ENCODE data around the gene MYO1B.

MYO1B gene

GRCh38 chr2:191369034-191369433 is 123.8 kb downstream of the MYO1B start:
- peak in 1 of 6 experiments; percentile 1 for DNase-seq

- no peak for DNase-seq
Observed at GRCh38 chr2:191374366-191374765, 129.2 kb downstream of the MYO1B start.

- no peak for DNase-seq
Observed at GRCh38 chr2:191374939-191375338, 129.7 kb downstream of the MYO1B start.

- DNase-seq: no peak
Observed at GRCh38 chr2:191376981-191377629, 131.9 kb downstream of the MYO1B start.

- no peak for DNase-seq
Observed at GRCh38 chr2:191379375-191379774, 134.2 kb downstream of the MYO1B start.

- no peak for DNase-seq
Observed at GRCh38 chr2:191382801-191383200, 137.6 kb downstream of the MYO1B start.

GRCh38 chr2:191383486-191383885 is 138.3 kb downstream of the MYO1B start:
- no peak for DNase-seq

GRCh38 chr2:191384829-191385228 is 139.6 kb downstream of the MYO1B start:
- DNase-seq: no peak

- DNase-seq: no peak
Observed at GRCh38 chr2:191385416-191386160, 140.4 kb downstream of the MYO1B start.

- DNase-seq: no peak
Observed at GRCh38 chr2:191386938-191387536, 141.8 kb downstream of the MYO1B start.

GRCh38 chr2:191389288-191389687 is 144.1 kb downstream of the MYO1B start:
- DNase-seq: no peak

- DNase-seq: no peak
Observed at GRCh38 chr2:191391171-191391570, 146.0 kb downstream of the MYO1B start.

- no peak for DNase-seq
Observed at GRCh38 chr2:191394043-191394442, 148.8 kb downstream of the MYO1B start.

- no peak for DNase-seq
Observed at GRCh38 chr2:191396794-191397193, 151.6 kb downstream of the MYO1B start.

GRCh38 chr2:191399601-191400000 is 154.4 kb downstream of the MYO1B start:
- DNase-seq: no peak

- DNase-seq: no peak
Observed at GRCh38 chr2:191401287-191401686, 156.1 kb downstream of the MYO1B start.

- no peak for DNase-seq
Observed at GRCh38 chr2:191402966-191403565, 157.9 kb downstream of the MYO1B start.

- DNase-seq: no peak
Observed at GRCh38 chr2:191404568-191404991, 159.4 kb downstream of the MYO1B start.

- DNase-seq: no peak
Observed at GRCh38 chr2:191405546-191405945, 160.3 kb downstream of the MYO1B start.

- DNase-seq: no peak
Observed at GRCh38 chr2:191410646-191411436, 165.6 kb downstream of the MYO1B start.

- no peak for DNase-seq
Observed at GRCh38 chr2:191411472-191411871, 166.3 kb downstream of the MYO1B start.

- no peak for DNase-seq
Observed at GRCh38 chr2:191412353-191412752, 167.1 kb downstream of the MYO1B start.

GRCh38 chr2:191415101-191415500 is 169.9 kb downstream of the MYO1B start:
- DNase-seq: no peak
